Measurements from ENCODE around the gene ATP9B. TPM values are rescaled to one million over a fixed set of nuclear protein-coding genes. Genes with fewer than 3 reads are reported as not detected.

Gene ATP9B
- polyA plus RNA-seq, 4 donors, result 4.3 to 19.6 (median 12.2) TPM

DNA sequence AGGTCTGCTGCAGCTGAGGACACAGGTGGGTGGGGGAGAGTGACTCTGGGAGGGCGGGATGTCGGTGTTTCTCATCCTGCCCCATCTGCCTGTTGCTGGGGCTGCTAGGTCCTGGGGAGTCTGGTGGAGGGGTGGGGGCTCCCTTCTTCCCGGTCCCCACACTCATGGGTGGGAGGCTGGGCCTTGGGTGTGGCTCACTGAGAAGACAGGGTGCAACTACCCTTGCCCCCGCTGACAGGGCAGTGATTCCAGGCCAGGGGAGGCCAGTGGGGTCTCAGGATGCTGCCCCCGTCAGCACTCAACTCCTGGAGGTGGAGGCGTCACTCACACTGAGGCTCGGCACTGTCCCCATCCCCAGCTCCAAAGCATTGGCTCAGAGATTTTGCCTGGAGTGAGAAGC is 318.8 kb downstream of the ATP9B start:
- Histone ChIP-seq H3K27ac (ENCODE audit: low read depth in 1 of 3, low read length in 2 of 3) (no peak overlapping the region), H3K4me3 (ENCODE audit: low read depth in 1 of 3, low read length in 3 of 3) (no peak overlapping the region), H3K27me3 (ENCODE audit: control insufficient read depth in 3 of 3, insufficient read depth in 3 of 3, low read length in 3 of 3) (peaks cover 0 to 48% (median 4%) of the 10 kb centered on the region in 3 donors), H3K4me1 (ENCODE audit: control insufficient read depth in 3 of 3, insufficient read depth in 2 of 3, low read depth in 1 of 3, low read length in 2 of 3) (peaks cover 0 to 3% (median 3%) of the 10 kb centered on the region in 3 donors), H3K36me3 (ENCODE audit: control insufficient read depth in 3 of 3, insufficient read depth in 2 of 3, low read depth in 1 of 3, low read length in 3 of 3) (no peaks in the 10 kb centered on the region), H3K9me3 (ENCODE audit: control insufficient read depth in 2 of 2, insufficient read depth in 1 of 2, low read depth in 1 of 2, low read length in 1 of 2) (no peaks in the 10 kb centered on the region)
- DNase-seq, result no peak
- no peak for FAIRE-seq
- WGBS, 3 donors, result 45 to 54% (median 51%) methylated on average over 5 to 7 of the region's 7 CpGs

DNA sequence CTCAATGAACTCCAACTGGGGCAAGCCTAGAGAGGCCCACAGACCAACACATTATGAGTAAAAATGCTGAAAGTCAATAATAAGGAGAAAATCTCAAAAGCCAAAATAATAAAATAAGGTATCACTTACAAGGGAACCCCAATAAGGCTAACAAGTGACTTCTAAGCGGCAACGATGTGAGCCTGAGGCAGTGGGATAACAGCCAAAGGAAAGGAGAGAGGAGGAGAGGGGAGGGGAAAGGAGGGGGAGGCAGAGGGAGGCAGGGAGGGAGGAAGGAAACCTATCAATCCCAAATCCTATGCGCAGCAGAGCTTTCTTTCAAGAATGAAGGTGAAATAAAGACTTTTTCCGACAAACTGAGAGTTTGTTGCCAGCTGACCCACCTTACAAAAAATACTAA is 320.5 kb downstream of the ATP9B start:
- Histone ChIP-seq H3K9me3 (ENCODE audit: control insufficient read depth in 2 of 2, insufficient read depth in 1 of 2, low read depth in 1 of 2, low read length in 1 of 2) (no peaks in the 10 kb centered on the region), H3K27ac (ENCODE audit: low read depth in 1 of 3, low read length in 2 of 3) (no peak overlapping the region), H3K27me3 (ENCODE audit: control insufficient read depth in 3 of 3, insufficient read depth in 3 of 3, low read length in 3 of 3) (peaks cover 0 to 58% (median 4%) of the 10 kb centered on the region in 3 donors), H3K4me3 (ENCODE audit: low read depth in 1 of 3, low read length in 3 of 3) (no peak overlapping the region), H3K36me3 (ENCODE audit: control insufficient read depth in 3 of 3, insufficient read depth in 2 of 3, low read depth in 1 of 3, low read length in 3 of 3) (no peaks in the 10 kb centered on the region), H3K4me1 (ENCODE audit: control insufficient read depth in 3 of 3, insufficient read depth in 2 of 3, low read depth in 1 of 3, low read length in 2 of 3) (peaks cover 1 to 8% (median 7%) of the 10 kb centered on the region in 3 donors)
- FAIRE-seq (no peak), DNase-seq (no peak)
- 37 to 59% (median 55%) methylated on average over 4 of the region's 4 CpGs for WGBS, 3 donors

DNA sequence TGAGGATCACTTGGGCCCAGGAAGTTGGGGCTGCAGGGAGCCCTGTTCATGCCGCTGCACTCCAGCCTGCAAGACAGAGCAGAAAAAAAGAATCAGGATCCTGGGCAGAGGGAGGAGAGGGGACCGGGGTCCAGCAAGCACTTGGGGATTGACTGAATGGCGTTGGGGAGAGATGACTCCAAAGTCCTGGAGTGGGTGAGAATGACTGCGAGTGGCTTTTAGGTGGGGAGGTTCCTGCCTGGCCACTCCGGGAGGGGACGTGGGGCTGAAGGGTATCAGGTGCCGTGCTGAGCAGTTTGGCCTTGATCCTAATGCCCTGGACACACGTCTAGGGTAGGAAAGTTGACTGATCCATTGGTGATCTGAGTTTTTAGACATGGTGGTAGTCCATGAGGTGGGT is 323.0 kb downstream of the ATP9B start:
- Histone ChIP-seq H3K9me3 (ENCODE audit: control insufficient read depth in 2 of 2, insufficient read depth in 1 of 2, low read depth in 1 of 2, low read length in 1 of 2) (no peaks in the 10 kb centered on the region), H3K27ac (ENCODE audit: low read depth in 1 of 3, low read length in 2 of 3) (no peak overlapping the region), H3K4me3 (ENCODE audit: low read depth in 1 of 3, low read length in 3 of 3) (no peak overlapping the region), H3K27me3 (ENCODE audit: control insufficient read depth in 3 of 3, insufficient read depth in 3 of 3, low read length in 3 of 3) (peaks cover 4 to 69% (median 11%) of the 10 kb centered on the region in 3 donors), H3K4me1 (ENCODE audit: control insufficient read depth in 3 of 3, insufficient read depth in 2 of 3, low read depth in 1 of 3, low read length in 2 of 3) (peaks cover 1 to 19% (median 7%) of the 10 kb centered on the region in 3 donors), H3K36me3 (ENCODE audit: control insufficient read depth in 3 of 3, insufficient read depth in 2 of 3, low read depth in 1 of 3, low read length in 3 of 3) (no peaks in the 10 kb centered on the region)
- no peak for FAIRE-seq
- DNase-seq, result no peak
- WGBS, 3 donors, result 63 to 85% (median 65%) methylated on average over 8 of the region's 8 CpGs

DNA sequence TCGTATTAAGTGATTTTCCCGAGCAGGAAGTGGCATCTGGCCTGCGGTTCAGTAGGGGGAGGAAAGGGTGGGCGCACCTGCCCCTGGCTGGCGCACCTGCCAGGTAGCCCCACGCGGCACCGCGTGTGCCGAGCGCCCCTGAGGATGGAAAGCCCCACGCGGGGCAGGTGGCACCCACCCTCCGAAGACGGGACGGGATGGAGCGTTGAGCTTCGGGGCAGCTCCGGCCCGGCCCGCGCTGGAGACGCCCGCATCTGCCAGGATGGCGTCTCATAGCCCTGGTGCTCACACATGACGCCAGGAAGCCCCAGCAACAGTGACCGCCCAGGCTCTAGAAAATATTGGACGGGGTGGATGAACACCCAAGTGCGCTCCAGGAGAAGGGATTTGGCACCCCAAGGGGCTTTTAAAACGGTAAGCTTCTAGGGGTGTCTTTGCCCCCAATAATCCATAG is 324.0 kb downstream of the ATP9B start:
- WGBS, 3 donors, result 3 to 5% (median 3%) methylated on average over 20 to 30 of the region's 30 CpGs
- H3K9me3 ChIP-seq (ENCODE audit: control insufficient read depth in 2 of 2, insufficient read depth in 1 of 2, low read depth in 1 of 2, low read length in 1 of 2), result no peaks in the 10 kb centered on the region
- peaks cover 1 to 20% (median 7%) of the 10 kb centered on the region in 3 donors for H3K4me1 ChIP-seq (ENCODE audit: control insufficient read depth in 3 of 3, insufficient read depth in 2 of 3, low read depth in 1 of 3, low read length in 2 of 3)
- peak overlapping the region; percentile 13 to 41 (median 29) for H3K4me3 ChIP-seq (ENCODE audit: low read depth in 1 of 3, low read length in 3 of 3)
- DNase-seq, result peak in 1 of 2 donors; percentile 25
- FAIRE-seq, result no peak
- H3K27me3 ChIP-seq (ENCODE audit: control insufficient read depth in 3 of 3, insufficient read depth in 3 of 3, low read length in 3 of 3), result peaks cover 4 to 69% (median 11%) of the 10 kb centered on the region in 3 donors
- H3K27ac ChIP-seq (ENCODE audit: low read depth in 1 of 3, low read length in 2 of 3), result peak overlapping the region in 2 of 3 donors; percentile 45 to 90
- H3K36me3 ChIP-seq (ENCODE audit: control insufficient read depth in 3 of 3, insufficient read depth in 2 of 3, low read depth in 1 of 3, low read length in 3 of 3), result no peaks in the 10 kb centered on the region

DNA sequence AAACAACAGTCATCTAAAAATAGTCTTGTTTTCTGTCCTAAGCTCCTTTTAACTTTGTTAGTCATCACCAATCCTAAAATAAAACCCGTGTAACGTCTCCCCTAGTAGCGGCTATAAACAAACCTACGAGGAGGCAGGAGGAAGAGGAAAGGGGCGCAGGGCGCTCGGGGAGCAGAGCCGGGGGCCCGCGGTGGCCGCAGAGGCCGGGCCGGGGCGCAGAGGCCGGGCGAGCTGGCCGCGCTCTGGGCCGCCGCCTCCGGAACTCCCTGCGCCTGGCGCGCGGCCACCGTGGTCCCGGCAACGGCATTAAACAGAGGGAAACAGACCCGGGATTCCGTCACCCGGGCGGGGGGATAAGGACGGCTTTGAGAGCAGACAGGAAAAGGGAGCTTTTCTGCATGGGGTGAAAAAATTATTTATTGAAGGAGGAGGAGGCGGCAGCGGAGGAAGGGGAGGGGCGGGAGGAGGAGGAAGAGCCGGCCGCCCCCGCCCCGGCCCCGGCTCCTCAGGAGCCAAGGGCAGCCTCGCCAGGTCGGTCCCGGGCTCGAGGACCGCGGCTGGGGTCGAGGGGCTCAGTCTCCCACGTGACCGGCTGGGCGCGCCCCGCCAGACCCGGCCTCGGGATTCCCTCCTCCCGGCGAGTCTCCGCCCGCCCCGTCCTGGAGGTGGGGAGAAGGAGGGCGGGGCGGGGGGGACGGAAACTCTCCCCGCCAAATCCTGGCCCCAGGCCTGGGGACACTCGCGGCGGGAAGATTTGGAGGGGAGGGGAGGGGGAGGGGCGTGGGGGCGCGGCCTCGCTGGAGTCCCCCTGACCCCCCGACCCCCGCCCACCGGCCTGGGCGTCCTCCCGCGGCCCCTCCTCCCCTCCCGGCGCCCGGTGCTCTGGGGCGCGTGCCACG is 324.7 kb downstream of the ATP9B start:
- WGBS, 3 donors, result 0 to 1% (median 0%) methylated on average over 42 to 82 of the region's 83 CpGs
- Histone ChIP-seq H3K9me3 (ENCODE audit: control insufficient read depth in 2 of 2, insufficient read depth in 1 of 2, low read depth in 1 of 2, low read length in 1 of 2) (no peaks in the 10 kb centered on the region), H3K4me1 (ENCODE audit: control insufficient read depth in 3 of 3, insufficient read depth in 2 of 3, low read depth in 1 of 3, low read length in 2 of 3) (peaks cover 1 to 20% (median 7%) of the 10 kb centered on the region in 3 donors), H3K27me3 (ENCODE audit: control insufficient read depth in 3 of 3, insufficient read depth in 3 of 3, low read length in 3 of 3) (peaks cover 4 to 69% (median 11%) of the 10 kb centered on the region in 3 donors), H3K27ac (ENCODE audit: low read depth in 1 of 3, low read length in 2 of 3) (peak overlapping the region in 2 of 3 donors; percentile 45 to 90), H3K36me3 (ENCODE audit: control insufficient read depth in 3 of 3, insufficient read depth in 2 of 3, low read depth in 1 of 3, low read length in 3 of 3) (no peaks in the 10 kb centered on the region), H3K4me3 (ENCODE audit: low read depth in 1 of 3, low read length in 3 of 3) (peak overlapping the region; percentile 29 to 54 (median 41))
- FAIRE-seq (no peak), DNase-seq (peak; percentile 57 to 87)

DNA sequence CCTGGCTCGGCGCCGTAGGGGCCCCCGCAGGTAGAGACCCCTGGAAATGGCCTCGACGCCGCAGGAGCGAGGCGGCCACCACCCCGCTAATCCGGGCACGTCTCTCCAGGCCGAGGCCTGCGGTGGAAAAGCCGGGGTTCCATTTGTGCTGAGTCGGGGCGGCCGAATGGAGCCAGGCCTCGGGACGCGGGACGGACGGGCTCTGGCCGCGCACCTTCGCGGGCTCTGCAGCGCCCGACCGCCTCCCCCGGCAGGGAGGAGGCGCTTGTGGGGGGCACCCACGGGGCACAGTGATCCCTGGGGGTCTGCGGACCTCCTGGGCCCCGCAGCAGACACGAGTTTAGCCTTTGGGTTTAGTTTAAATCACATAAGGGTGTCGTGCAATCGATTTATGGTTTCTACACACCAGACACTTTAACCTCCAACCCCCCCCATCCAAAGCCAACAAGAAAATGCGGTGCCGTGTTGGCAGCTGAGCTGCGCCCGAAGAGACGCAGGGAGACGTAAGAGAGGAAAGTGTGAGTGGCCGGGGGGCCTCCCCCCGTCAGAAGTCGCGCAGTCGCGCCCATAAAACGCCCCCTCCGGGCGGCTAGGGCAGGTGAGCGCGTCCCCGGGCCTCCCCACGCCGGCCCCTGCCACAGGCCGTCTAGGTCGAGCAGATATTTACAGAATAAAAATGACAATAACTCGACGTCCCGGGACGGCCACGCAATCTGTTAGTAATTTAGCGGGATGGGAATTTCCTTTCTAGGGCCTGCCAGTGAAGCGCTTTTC is 325.5 kb downstream of the ATP9B start:
- peak overlapping the region in 2 of 3 donors; percentile 59 to 82 for H3K27ac ChIP-seq (ENCODE audit: low read depth in 1 of 3, low read length in 2 of 3)
- H3K9me3 ChIP-seq (ENCODE audit: control insufficient read depth in 2 of 2, insufficient read depth in 1 of 2, low read depth in 1 of 2, low read length in 1 of 2), result no peaks in the 10 kb centered on the region
- peaks cover 1 to 20% (median 7%) of the 10 kb centered on the region in 3 donors for H3K4me1 ChIP-seq (ENCODE audit: control insufficient read depth in 3 of 3, insufficient read depth in 2 of 3, low read depth in 1 of 3, low read length in 2 of 3)
- H3K4me3 ChIP-seq (ENCODE audit: low read depth in 1 of 3, low read length in 3 of 3), result peak overlapping the region; percentile 1 to 54 (median 41)
- peaks cover 4 to 70% (median 11%) of the 10 kb centered on the region in 3 donors for H3K27me3 ChIP-seq (ENCODE audit: control insufficient read depth in 3 of 3, insufficient read depth in 3 of 3, low read length in 3 of 3)
- FAIRE-seq (no peak), DNase-seq (peak in 1 of 2 donors; percentile 51)
- WGBS, 3 donors, result 1% methylated on average over 50 to 67 of the region's 67 CpGs
- H3K36me3 ChIP-seq (ENCODE audit: control insufficient read depth in 3 of 3, insufficient read depth in 2 of 3, low read depth in 1 of 3, low read length in 3 of 3), result no peaks in the 10 kb centered on the region

DNA sequence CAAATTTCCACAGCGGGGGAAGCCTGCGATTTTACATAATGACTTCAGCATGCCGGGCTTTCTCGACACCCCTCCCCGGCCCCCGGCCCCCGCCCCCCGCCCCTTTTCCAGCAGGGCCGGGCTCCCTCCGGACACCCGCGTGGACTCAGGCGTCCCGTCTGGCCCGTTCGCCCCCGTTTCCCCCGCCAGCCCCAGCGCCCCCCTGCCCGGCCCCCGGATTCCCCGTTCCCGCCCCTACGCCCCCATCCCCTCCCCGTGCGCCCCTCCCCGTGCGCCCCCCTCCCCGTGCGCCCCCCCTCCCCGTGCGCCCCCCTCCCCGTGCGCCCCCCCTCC is 326.1 kb downstream of the ATP9B start:
- Histone ChIP-seq H3K27me3 (ENCODE audit: control insufficient read depth in 3 of 3, insufficient read depth in 3 of 3, low read length in 3 of 3) (peaks cover 4 to 70% (median 11%) of the 10 kb centered on the region in 3 donors), H3K9me3 (ENCODE audit: control insufficient read depth in 2 of 2, insufficient read depth in 1 of 2, low read depth in 1 of 2, low read length in 1 of 2) (no peaks in the 10 kb centered on the region), H3K36me3 (ENCODE audit: control insufficient read depth in 3 of 3, insufficient read depth in 2 of 3, low read depth in 1 of 3, low read length in 3 of 3) (no peaks in the 10 kb centered on the region), H3K4me1 (ENCODE audit: control insufficient read depth in 3 of 3, insufficient read depth in 2 of 3, low read depth in 1 of 3, low read length in 2 of 3) (peaks cover 1 to 20% (median 7%) of the 10 kb centered on the region in 3 donors), H3K27ac (ENCODE audit: low read depth in 1 of 3, low read length in 2 of 3) (peak overlapping the region in 1 of 3 donors; percentile 82), H3K4me3 (ENCODE audit: low read depth in 1 of 3, low read length in 3 of 3) (peak overlapping the region in 1 of 3 donors; percentile 1)
- no peak for FAIRE-seq
- DNase-seq, result no peak
- WGBS, 3 donors, result 2 to 3% (median 3%) methylated on average over 18 to 29 of the region's 34 CpGs

DNA sequence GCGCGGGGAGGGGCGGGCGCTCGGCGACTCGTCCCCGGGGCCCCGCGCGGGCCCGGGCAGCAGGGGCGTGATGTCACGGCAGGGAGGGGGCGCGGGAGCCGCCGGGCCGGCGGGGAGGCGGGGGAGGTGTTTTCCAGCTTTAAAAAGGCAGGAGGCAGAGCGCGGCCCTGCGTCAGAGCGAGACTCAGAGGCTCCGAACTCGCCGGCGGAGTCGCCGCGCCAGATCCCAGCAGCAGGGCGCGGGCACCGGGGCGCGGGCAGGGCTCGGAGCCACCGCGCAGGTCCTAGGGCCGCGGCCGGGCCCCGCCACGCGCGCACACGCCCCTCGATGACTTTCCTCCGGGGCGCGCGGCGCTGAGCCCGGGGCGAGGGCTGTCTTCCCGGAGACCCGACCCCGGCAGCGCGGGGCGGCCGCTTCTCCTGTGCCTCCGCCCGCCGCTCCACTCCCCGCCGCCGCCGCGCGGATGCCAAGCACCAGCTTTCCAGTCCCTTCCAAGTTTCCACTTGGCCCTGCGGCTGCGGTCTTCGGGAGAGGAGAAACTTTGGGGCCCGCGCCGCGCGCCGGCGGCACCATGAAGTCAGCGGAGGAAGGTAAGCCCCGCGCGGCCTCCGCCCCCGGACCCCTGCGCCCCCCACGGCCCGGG is 326.7 kb downstream of the ATP9B start, which contains the start of gene NFATC1:
NFATC1 (plus strand) TSS at position 170 of the 644 bp plus-strand sequence; CDS start at position 465, 295 bp downstream.
- peak within 1 kb of the TSS; percentile 30 to 54 (median 32) for H3K4me3 ChIP-seq (ENCODE audit: low read depth in 1 of 3, low read length in 3 of 3)
- H3K27ac ChIP-seq (ENCODE audit: low read depth in 1 of 3, low read length in 2 of 3), result peak within 1 kb of the TSS in 2 of 3 donors; percentile 59 to 82
- H3K27me3 ChIP-seq (ENCODE audit: control insufficient read depth in 3 of 3, insufficient read depth in 3 of 3, low read length in 3 of 3), result peaks cover 4 to 67% (median 11%) of the 10 kb centered on the region in 3 donors
- no peak for FAIRE-seq
- WGBS, 3 donors, result 0 to 1% (median 0%) methylated on average over 14 to 91 of the region's 91 CpGs
- peak; percentile 11 to 69 for DNase-seq
- no peaks in the 10 kb centered on the region for H3K36me3 ChIP-seq (ENCODE audit: control insufficient read depth in 3 of 3, insufficient read depth in 2 of 3, low read depth in 1 of 3, low read length in 3 of 3)
- peaks cover 1 to 20% (median 7%) of the 10 kb centered on the region in 3 donors for H3K4me1 ChIP-seq (ENCODE audit: control insufficient read depth in 3 of 3, insufficient read depth in 2 of 3, low read depth in 1 of 3, low read length in 2 of 3)
- no peaks in the 10 kb centered on the region for H3K9me3 ChIP-seq (ENCODE audit: control insufficient read depth in 2 of 2, insufficient read depth in 1 of 2, low read depth in 1 of 2, low read length in 1 of 2)

Data from small intestine (tissue), 7 donors.